ENCODE results near the gene SUFU.

The SUFU gene

DNA sequence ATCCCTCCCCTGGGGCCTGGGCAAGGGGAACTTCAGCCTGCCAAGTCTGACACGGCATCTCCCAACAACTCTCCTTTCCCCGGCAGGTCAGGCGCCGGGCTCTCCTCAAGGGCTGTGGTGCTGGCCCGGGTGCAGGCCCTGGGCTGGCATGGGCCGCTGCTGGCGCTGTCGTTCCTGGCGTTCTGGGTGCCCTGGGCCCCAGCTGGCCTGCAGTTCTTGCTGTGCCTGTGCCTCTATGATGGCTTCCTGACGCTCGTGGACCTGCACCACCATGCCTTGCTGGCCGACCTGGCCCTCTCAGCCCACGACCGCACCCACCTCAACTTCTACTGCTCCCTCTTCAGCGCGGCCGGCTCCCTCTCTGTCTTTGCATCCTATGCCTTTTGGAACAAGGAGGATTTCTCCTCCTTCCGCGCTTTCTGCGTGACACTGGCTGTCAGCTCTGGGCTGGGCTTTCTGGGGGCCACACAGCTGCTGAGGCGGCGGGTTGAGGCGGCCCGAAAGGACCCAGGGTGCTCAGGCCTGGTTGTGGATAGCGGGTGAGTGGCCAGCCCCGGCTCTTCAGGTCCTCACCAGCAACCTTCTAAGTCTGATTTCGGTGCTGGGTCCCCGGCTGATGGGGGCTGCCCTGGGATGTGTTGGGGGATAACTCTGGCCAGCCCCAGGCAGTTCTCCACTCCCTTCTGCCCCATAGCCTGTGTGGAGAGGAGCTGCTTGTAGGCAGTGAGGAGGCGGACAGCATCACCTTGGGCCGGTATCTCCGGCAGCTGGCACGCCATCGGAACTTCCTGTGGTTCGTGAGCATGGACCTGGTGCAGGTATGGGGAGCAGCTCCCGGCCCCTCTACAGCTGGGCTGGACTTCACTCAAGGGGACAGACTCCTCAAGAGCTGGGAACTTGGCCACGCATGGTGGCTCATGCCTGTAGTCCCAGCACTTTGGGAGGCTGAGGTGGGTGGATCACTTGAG lies 32.9 kb upstream of the SUFU start:
- Histone ChIP-seq H3K9me3 (ENCODE audit: insufficient read depth, low read length) (no peaks in the 10 kb centered on the region), H3K9ac (ENCODE audit: insufficient read length, low read depth) (no peak overlapping the region), H3K4me3 (ENCODE audit: insufficient read length, low read depth) (no peak overlapping the region), H3K27me3 (ENCODE audit: insufficient read depth, insufficient read length) (no peaks in the 10 kb centered on the region), H3K4me1 (ENCODE audit: insufficient read depth, insufficient read length) (no peaks in the 10 kb centered on the region), H3K36me3 (ENCODE audit: insufficient read depth, insufficient read length, low read length) (peaks cover 4% of the 10 kb centered on the region)
- no peak for DNase-seq (ENCODE audit: low read depth, low spot score)
- TF ChIP-seq ZNF274 (IDR thresholded peaks at IDR 0.05; ENCODE audit: low read depth, low read length) (no peak), YY1 (IDR thresholded peaks at IDR 0.05; ENCODE audit: insufficient read depth, insufficient read length) (no peak), SUZ12 (IDR thresholded peaks at IDR 0.05; ENCODE audit: extremely low read depth, insufficient read depth, insufficient read length) (no peak)

- H3K36me3 ChIP-seq (ENCODE audit: insufficient read depth, insufficient read length, low read length) = peaks cover 15% of the 10 kb centered on the region
Measured at GRCh38 chr10:102473445-102474331, 30.1 kb upstream of the SUFU start.

GRCh38 chr10:102475451-102476040 lies 28.2 kb upstream of the SUFU start:
- DNase-seq (ENCODE audit: low read depth, low spot score) = no peak
- H3K4me3 ChIP-seq (ENCODE audit: insufficient read length, low read depth) = no peak overlapping the region
- H3K4me1 ChIP-seq (ENCODE audit: insufficient read depth, insufficient read length) = no peaks in the 10 kb centered on the region
- H3K27me3 ChIP-seq (ENCODE audit: insufficient read depth, insufficient read length) = no peaks in the 10 kb centered on the region
- H3K36me3 ChIP-seq (ENCODE audit: insufficient read depth, insufficient read length, low read length) = peaks cover 30% of the 10 kb centered on the region
- H3K9me3 ChIP-seq (ENCODE audit: insufficient read depth, low read length) = no peaks in the 10 kb centered on the region
- no peak overlapping the region for H3K9ac ChIP-seq (ENCODE audit: insufficient read length, low read depth)
- TF ChIP-seq SUZ12 (IDR thresholded peaks at IDR 0.05; ENCODE audit: extremely low read depth, insufficient read depth, insufficient read length) (no peak), ZNF274 (IDR thresholded peaks at IDR 0.05; ENCODE audit: low read depth, low read length) (no peak)

More at GRCh38 chr10:102473445-102474331, 30.1 kb upstream of the SUFU start:
- H3K9ac ChIP-seq (ENCODE audit: insufficient read length, low read depth) = no peak overlapping the region
- no peak for TF ChIP-seq ZNF274 (IDR thresholded peaks at IDR 0.05; ENCODE audit: low read depth, low read length)
- TF ChIP-seq YY1 (IDR thresholded peaks at IDR 0.05; ENCODE audit: insufficient read depth, insufficient read length) = no peak
- TF ChIP-seq SUZ12 (IDR thresholded peaks at IDR 0.05; ENCODE audit: extremely low read depth, insufficient read depth, insufficient read length) = no peak
- no peaks in the 10 kb centered on the region for H3K27me3 ChIP-seq (ENCODE audit: insufficient read depth, insufficient read length)
- H3K4me3 ChIP-seq (ENCODE audit: insufficient read length, low read depth) = no peak overlapping the region
- H3K9me3 ChIP-seq (ENCODE audit: insufficient read depth, low read length) = no peaks in the 10 kb centered on the region
- H3K4me1 ChIP-seq (ENCODE audit: insufficient read depth, insufficient read length) = no peaks in the 10 kb centered on the region
- DNase-seq (ENCODE audit: low read depth, low spot score) = no peak

GRCh38 chr10:102476466-102477141 lies 27.2 kb upstream of the SUFU start:
- DNase-seq (ENCODE audit: low read depth, low spot score) = no peak
- Histone ChIP-seq H3K27me3 (ENCODE audit: insufficient read depth, insufficient read length) (no peaks in the 10 kb centered on the region), H3K36me3 (ENCODE audit: insufficient read depth, insufficient read length, low read length) (peaks cover 40% of the 10 kb centered on the region), H3K4me3 (ENCODE audit: insufficient read length, low read depth) (no peak overlapping the region), H3K4me1 (ENCODE audit: insufficient read depth, insufficient read length) (no peaks in the 10 kb centered on the region), H3K9me3 (ENCODE audit: insufficient read depth, low read length) (no peaks in the 10 kb centered on the region), H3K9ac (ENCODE audit: insufficient read length, low read depth) (no peak overlapping the region)
- no peak for TF ChIP-seq ZNF274 (IDR thresholded peaks at IDR 0.05; ENCODE audit: low read depth, low read length)
- TF ChIP-seq SUZ12 (IDR thresholded peaks at IDR 0.05; ENCODE audit: extremely low read depth, insufficient read depth, insufficient read length) = no peak
- TF ChIP-seq YY1 (IDR thresholded peaks at IDR 0.05; ENCODE audit: insufficient read depth, insufficient read length) = no peak

DNA sequence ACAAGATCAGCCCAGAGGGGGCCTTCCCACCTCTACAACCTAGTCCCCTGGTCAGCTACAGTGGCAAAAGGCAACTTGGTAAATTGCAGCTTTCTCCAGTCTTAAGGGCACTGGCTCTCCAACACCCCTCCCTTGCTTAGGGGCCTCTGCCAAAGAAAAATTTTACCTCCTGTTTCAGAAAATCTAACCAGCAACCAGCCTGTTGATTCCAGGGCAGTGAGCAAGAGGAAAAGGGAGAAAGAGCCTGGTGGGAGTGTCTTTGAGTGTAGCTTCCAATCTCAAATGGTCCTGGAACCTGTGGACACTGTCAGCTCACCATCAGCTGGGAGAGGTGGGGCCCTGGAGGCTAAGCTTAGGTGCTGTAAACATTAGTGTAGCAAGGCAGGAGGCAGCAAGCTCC lies 24.1 kb upstream of the SUFU start:
- Histone ChIP-seq H3K36me3 (ENCODE audit: insufficient read depth, insufficient read length, low read length) (peaks cover 71% of the 10 kb centered on the region), H3K4me1 (ENCODE audit: insufficient read depth, insufficient read length) (no peaks in the 10 kb centered on the region), H3K4me3 (ENCODE audit: insufficient read length, low read depth) (no peak overlapping the region), H3K9ac (ENCODE audit: insufficient read length, low read depth) (no peak overlapping the region), H3K27me3 (ENCODE audit: insufficient read depth, insufficient read length) (no peaks in the 10 kb centered on the region), H3K9me3 (ENCODE audit: insufficient read depth, low read length) (no peaks in the 10 kb centered on the region)
- DNase-seq (ENCODE audit: low read depth, low spot score) = no peak
- TF ChIP-seq YY1 (IDR thresholded peaks at IDR 0.05; ENCODE audit: insufficient read depth, insufficient read length) (no peak), SUZ12 (IDR thresholded peaks at IDR 0.05; ENCODE audit: extremely low read depth, insufficient read depth, insufficient read length) (no peak), ZNF274 (IDR thresholded peaks at IDR 0.05; ENCODE audit: low read depth, low read length) (no peak)

DNA sequence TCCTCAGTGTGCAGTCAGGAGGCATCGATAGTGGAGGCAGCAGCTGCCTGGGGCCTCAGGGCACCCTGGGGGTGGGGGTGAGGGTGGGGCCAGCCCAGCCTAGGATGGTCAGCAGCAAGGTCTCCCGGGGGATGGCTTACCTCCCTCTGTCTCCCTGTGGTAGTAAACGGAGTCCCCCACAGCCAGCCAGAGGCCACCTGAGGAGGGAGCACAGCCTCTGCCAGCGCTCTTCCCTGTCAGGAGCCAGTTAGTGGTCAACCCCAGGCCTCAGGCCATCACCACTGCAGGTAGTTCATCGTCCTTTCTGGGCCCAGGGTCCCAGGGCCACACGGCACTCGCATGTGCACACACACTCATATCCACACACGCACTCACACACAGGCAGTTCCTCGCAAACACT lies 23.4 kb upstream of the SUFU start:
- peaks cover 78% of the 10 kb centered on the region for H3K36me3 ChIP-seq (ENCODE audit: insufficient read depth, insufficient read length, low read length)
- H3K4me1 ChIP-seq (ENCODE audit: insufficient read depth, insufficient read length) = no peaks in the 10 kb centered on the region
- H3K4me3 ChIP-seq (ENCODE audit: insufficient read length, low read depth) = no peak overlapping the region
- no peak overlapping the region for H3K9ac ChIP-seq (ENCODE audit: insufficient read length, low read depth)
- no peak for TF ChIP-seq SUZ12 (IDR thresholded peaks at IDR 0.05; ENCODE audit: extremely low read depth, insufficient read depth, insufficient read length)
- no peak for TF ChIP-seq YY1 (IDR thresholded peaks at IDR 0.05; ENCODE audit: insufficient read depth, insufficient read length)
- no peak for TF ChIP-seq ZNF274 (IDR thresholded peaks at IDR 0.05; ENCODE audit: low read depth, low read length)
- H3K27me3 ChIP-seq (ENCODE audit: insufficient read depth, insufficient read length) = no peaks in the 10 kb centered on the region
- DNase-seq (ENCODE audit: low read depth, low spot score) = no peak
- no peaks in the 10 kb centered on the region for H3K9me3 ChIP-seq (ENCODE audit: insufficient read depth, low read length)
